B cell (primary cell): ENCODE data around the gene TP53BP2. TPM values are rescaled to one million over a fixed set of nuclear protein-coding genes. Genes with fewer than 3 reads are reported as not detected.

Experiments used
- ATAC-seq: fragments of 200-7000 bp; cut with Tn5 transposase; one replicate; pipeline ENCODE4 v1.10.0; 2021; ENCODE audit warnings: low read depth, mild to moderate bottlenecking, moderate number of reproducible peaks, moderate library complexity
- CTCF ChIA-PET: fragments of 350-600 bp; sonication (Branson Sonifier 250); formaldehyde crosslinking; loops from one replicate; lab custom pipeline; 2021; ENCODE audit warnings: antibody characterized with exemption, inconsistent platforms; lab: Charles Lee
- POLR2A ChIA-PET: fragments of 350-600 bp; sonication (Branson Sonifier 250); formaldehyde crosslinking; loops from one replicate; lab custom pipeline; 2021; ENCODE audit warnings: antibody characterized with exemption; lab: Charles Lee
- DNase-seq: peaks from one replicate; pipeline ENCODE4 v3.0.0; 2013
- H2AFZ ChIP-seq: 2 replicates; pipeline ENCODE4 v1.6.1; 2012; ENCODE audit warnings: mild to moderate bottlenecking, low read depth, low read length; ENCODE audit not compliant: insufficient read depth, poor library complexity, severe bottlenecking
- H3K27ac ChIP-seq, 2 donors: 1 replicate in 1 of 2; 2 replicates in 1 of 2; pipeline ENCODE4 v1.5.1; 2012 to 2013; ENCODE audit warnings: low read length in 2 of 2, mild to moderate bottlenecking in 2 of 2, moderate library complexity in 1 of 2
- H3K27me3 ChIP-seq, 4 experiments: fragments of 200-600 bp in 1 of 4; sonication (generic) in 1 of 4; replicated peaks in 1 of 4; 1 replicate in 2 of 4; 2 replicates in 2 of 4; pipeline versions ENCODE4 v1.6.1 to v1.7.0; 2013 to 2016; ENCODE audit warnings: low read length in 3 of 4, mild to moderate bottlenecking in 2 of 4, mixed read lengths in 1 of 4, moderate library complexity in 1 of 4; ENCODE audit not compliant: insufficient read depth in 4 of 4, control insufficient read depth in 3 of 4; ENCODE audit errors: control extremely low read depth in 1 of 4
- H3K36me3 ChIP-seq, 2 experiments: replicated peaks in 1 of 2; 1 replicate in 1 of 2; 2 replicates in 1 of 2; pipeline versions ENCODE4 v1.6.1 to v1.7.1; 2013; ENCODE audit warnings: low read length in 1 of 2; ENCODE audit not compliant: insufficient read depth in 2 of 2, control insufficient read depth in 1 of 2; ENCODE audit errors: control extremely low read depth in 1 of 2, extremely low read depth in 1 of 2
- H3K4me1 ChIP-seq, 2 donors: fragments of 200-600 bp in 1 of 2; sonication (generic) in 1 of 2; 1 replicate in 1 of 2; 2 replicates in 1 of 2; pipeline versions ENCODE4 v1.5.1 to v1.6.1; 2013 to 2017; ENCODE audit warnings: low read length in 2 of 2; ENCODE audit not compliant: control insufficient read depth in 2 of 2, insufficient read depth in 2 of 2
- H3K4me2 ChIP-seq: replicated peaks from 2 replicates; pipeline ENCODE3; 2012; ENCODE audit warnings: mild to moderate bottlenecking, low read depth, low read length; ENCODE audit not compliant: poor library complexity, severe bottlenecking
- H3K4me3 ChIP-seq, 5 experiments: fragments of 200-600 bp in 1 of 5; sonication (generic) in 1 of 5; 1 replicate in 3 of 5; 2 replicates in 2 of 5; pipeline versions ENCODE4 v1.5.1 to v1.7.0; 2011 to 2016; ENCODE audit warnings: low read length in 4 of 5, mild to moderate bottlenecking in 4 of 5, low read depth in 2 of 5, control low read depth in 1 of 5, moderate library complexity in 1 of 5; ENCODE audit not compliant: insufficient read depth in 1 of 5; ENCODE audit errors: control extremely low read depth in 1 of 5, extremely low read depth in 1 of 5
- H3K79me2 ChIP-seq: fragments of 200-600 bp; sonication (generic); one replicate; pipeline ENCODE4 v1.6.0; 2016; ENCODE audit warnings: low read length; ENCODE audit not compliant: control insufficient read depth, insufficient read depth
- H3K9ac ChIP-seq: fragments of 200-600 bp; sonication (generic); 2 replicates; pipeline ENCODE4 v1.6.1; 2017; ENCODE audit warnings: mild to moderate bottlenecking, low read length, moderate library complexity
- H3K9me3 ChIP-seq, 3 donors: one replicate each; pipeline versions ENCODE4 v1.6.1 to v1.7.1; 2013; ENCODE audit warnings: low read length in 2 of 3; ENCODE audit not compliant: control insufficient read depth in 2 of 3, insufficient read depth in 1 of 3; ENCODE audit errors: control extremely low read depth in 1 of 3
- H4K20me1 ChIP-seq: 2 replicates; pipeline ENCODE4 v1.6.0; 2012; ENCODE audit warnings: mild to moderate bottlenecking, low read length; ENCODE audit not compliant: insufficient read depth, control insufficient read depth, poor library complexity, severe bottlenecking
- H3K27ac Mint-ChIP-seq: one replicate; pipeline ENCODE4 v1.8.0; 2021; ENCODE audit warnings: mixed read lengths
- H3K27me3 Mint-ChIP-seq: one replicate; pipeline ENCODE4 v1.8.0; 2021; ENCODE audit warnings: mixed read lengths
- H3K4me1 Mint-ChIP-seq: one replicate; pipeline ENCODE4 v1.8.0; 2021; ENCODE audit warnings: mixed read lengths
- H3K4me3 Mint-ChIP-seq: one replicate; pipeline ENCODE4 v1.8.0; 2021; ENCODE audit warnings: mixed read lengths
- H3K9me3 Mint-ChIP-seq: one replicate; pipeline ENCODE4 v1.8.0; 2022; ENCODE audit warnings: mixed read lengths; ENCODE audit not compliant: insufficient read depth
- CTCF ChIP-seq: fragments of 200-600 bp; IDR thresholded peaks from one replicate; pipeline ENCODE4 v1.8.0; 2022; ENCODE audit warnings: antibody characterized with exemption, mild to moderate bottlenecking
- EZH2 ChIP-seq: IDR thresholded peaks from 2 replicates; pipeline ENCODE4 v1.6.1; 2012; ENCODE audit warnings: borderline replicate concordance, low read depth, mild to moderate bottlenecking, moderate library complexity, low read length; ENCODE audit not compliant: insufficient read depth, poor library complexity, severe bottlenecking
- WGBS: methylation state at CpG from one replicate; pipeline ENCODE4 v1.1.5; 2013; ENCODE audit warnings: missing lambda C conversion rate; ENCODE audit not compliant: insufficient coverage; 5-methylcytosine and 5-hydroxymethylcytosine counted together
- intact Hi-C: fragments of 100-400 bp; cut with micrococcal nuclease; formaldehyde crosslinking; loops from one replicate; pipeline ENCODE4 v1.10.0; 2022
- polyA plus RNA-seq: library from polyadenylated mRNA; depleted of rRNA; stranded (reverse); fragments of >200 nt; gene quantifications from 2 replicates; pipeline ENCODE4 v1.2.3, GENCODE V29; 2012
- total RNA-seq, 2 donors: library from RNA; stranded (reverse); fragments of 120-200 nt in 1 of 2; gene quantifications; 1 replicate in 1 of 2; 2 replicates in 1 of 2; pipeline versions ENCODE4 v1.2.3 to v1.2.4, GENCODE V29; 2013 to 2022

Gene TP53BP2
- total and polyA plus RNA-seq, 2 donors (not counting 1 experiment from before 2014, with no cell fraction given): 10.8 to 40.0 TPM

GRCh38 chr1:223802032-223802431, 43.7 kb downstream of the TP53BP2 start:
- Mint-ChIP-seq H3K4me1 (no peaks in the 10 kb centered on the region), H3K9me3 (no peaks in the 10 kb centered on the region), H3K27me3 (no peaks in the 10 kb centered on the region), H3K4me3 (no peak overlapping the region), H3K27ac (no peak overlapping the region)
- H4K20me1 ChIP-seq: no peaks in the 10 kb centered on the region
- POLR2A ChIA-PET: no interaction called here
- intact Hi-C loops: no loop called here
- H3K79me2 ChIP-seq: no peaks in the 10 kb centered on the region
- TF ChIP-seq CTCF: no peak
- TF ChIP-seq EZH2: no peak
- H3K27ac ChIP-seq: no peak overlapping the region
- CTCF ChIA-PET: no interaction called here
- no peaks in the 10 kb centered on the region for H3K27me3 ChIP-seq
- H3K4me2 ChIP-seq: no peak overlapping the region
- no peaks in the 10 kb centered on the region for H3K9me3 ChIP-seq
- WGBS: 79% methylated on average over 4 of the region's 7 CpGs
- no peaks in the 10 kb centered on the region for H3K4me1 ChIP-seq
- DNase-seq: no peak
- H3K36me3 ChIP-seq: peaks cover 11 to 80% of the 10 kb centered on the region in 2 experiments
- H3K4me3 ChIP-seq: no peak overlapping the region
- H3K9ac ChIP-seq: no peak overlapping the region
- H2AFZ ChIP-seq: no peak overlapping the region
- no peak for ATAC-seq

- CTCF ChIA-PET: no interaction called here
- POLR2A ChIA-PET: no interaction called here
- H3K4me2 ChIP-seq: no peak overlapping the region
- H3K27me3 ChIP-seq: no peaks in the 10 kb centered on the region
- no peak overlapping the region for H3K27ac ChIP-seq
- Mint-ChIP-seq H3K27me3 (no peaks in the 10 kb centered on the region), H3K27ac (no peak overlapping the region), H3K9me3 (no peaks in the 10 kb centered on the region), H3K4me1 (peaks cover 7% of the 10 kb centered on the region), H3K4me3 (no peak overlapping the region)
- peaks cover 24 to 52% of the 10 kb centered on the region in 2 experiments for H3K36me3 ChIP-seq
- no peak overlapping the region for H3K9ac ChIP-seq
- no peaks in the 10 kb centered on the region for H3K79me2 ChIP-seq
- H3K9me3 ChIP-seq: no peaks in the 10 kb centered on the region
- H4K20me1 ChIP-seq: no peaks in the 10 kb centered on the region
- H3K4me1 ChIP-seq: no peaks in the 10 kb centered on the region
- ATAC-seq (no peak), DNase-seq (no peak)
- intact Hi-C loops: no loop called here
- no peak overlapping the region for H3K4me3 ChIP-seq
- no peak for TF ChIP-seq CTCF
- TF ChIP-seq EZH2: no peak
- H2AFZ ChIP-seq: no peak overlapping the region
- 100% methylated on average over 7 of the region's 7 CpGs for WGBS
These were observed 49.5 kb downstream of the TP53BP2 start for GRCh38 chr1:223796210-223796609.
